K562 (cell line): Measurements from ENCODE around the gene TYW1B. TPM values are rescaled to one million over a fixed set of nuclear protein-coding genes. Genes with fewer than 3 reads are reported as not detected.

Source experiments
- MEIS2 ChIP-seq: fragments of 450-650 bp; IDR thresholded peaks from 2 replicates; pipeline ENCODE4 v1.6.1; 2014; ENCODE audit warnings: mild to moderate bottlenecking; ENCODE audit not compliant: partially characterized antibody
- ZBED1 ChIP-seq: IDR thresholded peaks from 2 replicates; pipeline ENCODE4 v1.6.1; 2014
- ZBTB11 ChIP-seq, 3 experiments: fragments of 200-800 bp in 1 of 3; fragments of 250-450 bp in 1 of 3; fragments of 450-650 bp in 1 of 3; sonication (Bioruptor Pico) in 1 of 3; sonication (Bioruptor generic) in 1 of 3; formaldehyde crosslinking in 1 of 3; IDR thresholded peaks; 2 replicates each; pipeline versions ENCODE4 v1.6.1 to v1.8.0; 2016 to 2022; ENCODE audit warnings: mild to moderate bottlenecking in 2 of 3, missing genetic modification characterization in 2 of 3, missing compliant biosample characterization in 1 of 3, moderate library complexity in 1 of 3
- ZEB2 ChIP-seq: fragments of 450-650 bp; IDR thresholded peaks from 2 replicates; pipeline ENCODE4 v1.6.1; 2016
- ZNF354B ChIP-seq: fragments of 250-450 bp; sonication (Bioruptor Pico); IDR thresholded peaks from 2 replicates; pipeline ENCODE4 v1.4.0; 2020
- polyA plus RNA-seq, 8 experiments: library from polyadenylated mRNA; depleted of rRNA in 4 of 8; stranded (reverse) in 5 of 8; unstranded in 3 of 8; fragments of >200 nt; fragmentation: Nextera tagmentation in 2 of 8; fragmentation: Illumina TruSeq in 1 of 8; extraction: Ambion mirVana in 2 of 8; extraction: Trizol in 1 of 8; gene quantifications; 2 replicates each; pipeline versions ENCODE4 v1.2.1 to v1.2.3, GENCODE V29; 2011 to 2014; ENCODE audit warnings: inconsistent platforms in 1 of 8, missing spikeins in 1 of 8
- total RNA-seq, 7 experiments: library from RNA; depleted of rRNA in 6 of 7; stranded (reverse); fragments of >200 nt in 6 of 7; fragmentation: Illumina TruSeq in 2 of 7; extraction: Trizol in 2 of 7; gene quantifications; 2 replicates each; pipeline versions ENCODE4 v1.2.1 to v1.2.3, GENCODE V29; 2011 to 2021; ENCODE audit warnings: low replicate concordance in 1 of 7
- TF ChIP-seq, protein P1 (sequence below): fragments of 450-650 bp; IDR thresholded peaks from 2 replicates; pipeline ENCODE4 v1.7.1; 2018; ENCODE audit warnings: mild to moderate bottlenecking, low read depth; ENCODE audit not compliant: partially characterized antibody
- TF ChIP-seq, protein P2 (sequence below): fragments of 450-650 bp; IDR thresholded peaks from 2 replicates; pipeline ENCODE4 v1.6.1; 2016; ENCODE audit warnings: low read depth

TYW1B gene
- total and polyA plus RNA-seq, 9 of the 15 experiments (the other 6 are each of a cell fraction or from before 2014, with no cell fraction given) = 5.8 to 14.7 (median 9.8) TPM

DNA sequence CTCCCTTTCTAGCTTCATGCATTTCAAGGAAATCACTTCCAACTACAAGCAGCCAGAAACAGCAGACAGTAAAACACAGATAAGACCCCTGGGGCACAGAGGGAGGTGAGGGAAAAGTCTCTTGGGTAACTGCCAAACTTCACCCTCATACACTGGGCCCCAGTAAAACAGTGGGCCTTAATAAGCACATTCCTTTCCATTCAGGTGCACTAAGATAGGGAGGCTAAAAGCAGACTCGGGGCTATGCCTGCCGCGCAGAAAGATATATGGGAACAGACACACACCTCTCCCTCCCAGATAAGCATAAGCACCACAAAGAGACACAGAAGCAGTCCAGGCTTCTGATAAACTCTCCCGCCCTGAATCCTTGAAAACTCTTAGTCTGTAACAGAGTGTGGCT is 117.0 kb downstream of the TYW1B start (continued):
- TF ChIP-seq ZBTB11 (CRISPR knock-in tag; IDR thresholded peaks at IDR 0.05) (peak in 1 of 3 experiments; percentile 61; a peak in 1 of 6 replicates), ZNF354B (no peak), ZEB2 (peak; percentile 99), ZBED1 (peak; percentile 74; the same call in 1 of the 2 replicates), MEIS2 (peak; percentile 99)
- TF ChIP-seq, protein P1, sequence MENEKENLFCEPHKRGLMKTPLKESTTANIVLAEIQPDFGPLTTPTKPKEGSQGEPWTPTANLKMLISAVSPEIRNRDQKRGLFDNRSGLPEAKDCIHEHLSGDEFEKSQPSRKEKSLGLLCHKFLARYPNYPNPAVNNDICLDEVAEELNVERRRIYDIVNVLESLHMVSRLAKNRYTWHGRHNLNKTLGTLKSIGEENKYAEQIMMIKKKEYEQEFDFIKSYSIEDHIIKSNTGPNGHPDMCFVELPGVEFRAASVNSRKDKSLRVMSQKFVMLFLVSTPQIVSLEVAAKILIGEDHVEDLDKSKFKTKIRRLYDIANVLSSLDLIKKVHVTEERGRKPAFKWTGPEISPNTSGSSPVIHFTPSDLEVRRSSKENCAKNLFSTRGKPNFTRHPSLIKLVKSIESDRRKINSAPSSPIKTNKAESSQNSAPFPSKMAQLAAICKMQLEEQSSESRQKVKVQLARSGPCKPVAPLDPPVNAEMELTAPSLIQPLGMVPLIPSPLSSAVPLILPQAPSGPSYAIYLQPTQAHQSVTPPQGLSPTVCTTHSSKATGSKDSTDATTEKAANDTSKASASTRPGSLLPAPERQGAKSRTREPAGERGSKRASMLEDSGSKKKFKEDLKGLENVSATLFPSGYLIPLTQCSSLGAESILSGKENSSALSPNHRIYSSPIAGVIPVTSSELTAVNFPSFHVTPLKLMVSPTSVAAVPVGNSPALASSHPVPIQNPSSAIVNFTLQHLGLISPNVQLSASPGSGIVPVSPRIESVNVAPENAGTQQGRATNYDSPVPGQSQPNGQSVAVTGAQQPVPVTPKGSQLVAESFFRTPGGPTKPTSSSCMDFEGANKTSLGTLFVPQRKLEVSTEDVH = peak; percentile 76
- TF ChIP-seq, protein P2, sequence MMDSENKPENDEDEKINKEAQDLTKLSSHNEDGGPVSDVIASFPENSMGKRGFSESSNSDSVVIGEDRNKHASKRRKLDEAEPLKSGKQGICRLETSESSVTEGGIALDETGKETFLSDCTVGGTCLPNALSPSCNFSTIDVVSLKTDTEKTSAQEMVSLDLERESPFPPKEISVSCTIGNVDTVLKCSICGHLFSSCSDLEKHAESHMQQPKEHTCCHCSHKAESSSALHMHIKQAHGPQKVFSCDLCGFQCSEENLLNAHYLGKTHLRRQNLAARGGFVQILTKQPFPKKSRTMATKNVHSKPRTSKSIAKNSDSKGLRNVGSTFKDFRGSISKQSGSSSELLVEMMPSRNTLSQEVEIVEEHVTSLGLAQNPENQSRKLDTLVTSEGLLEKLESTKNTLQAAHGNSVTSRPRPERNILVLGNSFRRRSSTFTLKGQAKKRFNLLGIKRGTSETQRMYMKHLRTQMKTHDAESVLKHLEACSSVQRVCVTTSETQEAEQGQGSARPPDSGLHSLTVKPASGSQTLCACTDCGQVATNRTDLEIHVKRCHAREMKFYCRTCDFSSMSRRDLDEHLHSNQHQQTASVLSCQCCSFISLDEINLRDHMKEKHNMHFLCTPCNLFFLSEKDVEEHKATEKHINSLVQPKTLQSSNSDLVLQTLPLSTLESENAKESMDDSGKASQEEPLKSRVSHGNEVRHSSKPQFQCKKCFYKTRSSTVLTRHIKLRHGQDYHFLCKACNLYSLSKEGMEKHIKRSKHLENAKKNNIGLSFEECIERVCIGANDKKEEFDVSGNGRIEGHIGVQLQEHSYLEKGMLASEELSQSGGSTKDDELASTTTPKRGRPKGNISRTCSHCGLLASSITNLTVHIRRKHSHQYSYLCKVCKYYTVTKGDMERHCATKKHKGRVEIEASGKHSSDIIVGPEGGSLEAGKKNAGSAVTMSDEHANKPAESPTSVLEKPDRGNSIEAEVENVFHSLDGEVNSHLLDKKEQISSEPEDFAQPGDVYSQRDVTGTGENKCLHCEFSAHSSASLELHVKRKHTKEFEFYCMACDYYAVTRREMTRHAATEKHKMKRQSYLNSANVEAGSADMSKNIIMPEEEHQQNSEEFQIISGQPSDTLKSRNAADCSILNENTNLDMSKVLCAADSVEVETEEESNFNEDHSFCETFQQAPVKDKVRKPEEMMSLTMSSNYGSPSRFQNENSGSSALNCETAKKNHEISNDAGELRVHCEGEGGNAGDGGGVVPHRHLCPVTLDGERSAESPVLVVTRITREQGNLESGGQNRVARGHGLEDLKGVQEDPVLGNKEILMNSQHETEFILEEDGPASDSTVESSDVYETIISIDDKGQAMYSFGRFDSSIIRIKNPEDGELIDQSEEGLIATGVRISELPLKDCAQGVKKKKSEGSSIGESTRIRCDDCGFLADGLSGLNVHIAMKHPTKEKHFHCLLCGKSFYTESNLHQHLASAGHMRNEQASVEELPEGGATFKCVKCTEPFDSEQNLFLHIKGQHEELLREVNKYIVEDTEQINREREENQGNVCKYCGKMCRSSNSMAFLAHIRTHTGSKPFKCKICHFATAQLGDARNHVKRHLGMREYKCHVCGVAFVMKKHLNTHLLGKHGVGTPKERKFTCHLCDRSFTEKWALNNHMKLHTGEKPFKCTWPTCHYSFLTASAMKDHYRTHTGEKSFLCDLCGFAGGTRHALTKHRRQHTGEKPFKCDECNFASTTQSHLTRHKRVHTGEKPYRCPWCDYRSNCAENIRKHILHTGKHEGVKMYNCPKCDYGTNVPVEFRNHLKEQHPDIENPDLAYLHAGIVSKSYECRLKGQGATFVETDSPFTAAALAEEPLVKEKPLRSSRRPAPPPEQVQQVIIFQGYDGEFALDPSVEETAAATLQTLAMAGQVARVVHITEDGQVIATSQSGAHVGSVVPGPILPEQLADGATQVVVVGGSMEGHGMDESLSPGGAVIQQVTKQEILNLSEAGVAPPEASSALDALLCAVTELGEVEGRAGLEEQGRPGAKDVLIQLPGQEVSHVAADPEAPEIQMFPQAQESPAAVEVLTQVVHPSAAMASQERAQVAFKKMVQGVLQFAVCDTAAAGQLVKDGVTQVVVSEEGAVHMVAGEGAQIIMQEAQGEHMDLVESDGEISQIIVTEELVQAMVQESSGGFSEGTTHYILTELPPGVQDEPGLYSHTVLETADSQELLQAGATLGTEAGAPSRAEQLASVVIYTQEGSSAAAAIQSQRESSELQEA = 0 out of 2 replicates have a peak, but pooled peaks have one; percentile 27
